ENCODE results near the gene ALPL.
"Not testable (repeated sequence)": the region's sequence is repeated elsewhere in the genome, so short reads cannot be mapped to it uniquely, and the experiment has no call there.

The ALPL gene

DNA sequence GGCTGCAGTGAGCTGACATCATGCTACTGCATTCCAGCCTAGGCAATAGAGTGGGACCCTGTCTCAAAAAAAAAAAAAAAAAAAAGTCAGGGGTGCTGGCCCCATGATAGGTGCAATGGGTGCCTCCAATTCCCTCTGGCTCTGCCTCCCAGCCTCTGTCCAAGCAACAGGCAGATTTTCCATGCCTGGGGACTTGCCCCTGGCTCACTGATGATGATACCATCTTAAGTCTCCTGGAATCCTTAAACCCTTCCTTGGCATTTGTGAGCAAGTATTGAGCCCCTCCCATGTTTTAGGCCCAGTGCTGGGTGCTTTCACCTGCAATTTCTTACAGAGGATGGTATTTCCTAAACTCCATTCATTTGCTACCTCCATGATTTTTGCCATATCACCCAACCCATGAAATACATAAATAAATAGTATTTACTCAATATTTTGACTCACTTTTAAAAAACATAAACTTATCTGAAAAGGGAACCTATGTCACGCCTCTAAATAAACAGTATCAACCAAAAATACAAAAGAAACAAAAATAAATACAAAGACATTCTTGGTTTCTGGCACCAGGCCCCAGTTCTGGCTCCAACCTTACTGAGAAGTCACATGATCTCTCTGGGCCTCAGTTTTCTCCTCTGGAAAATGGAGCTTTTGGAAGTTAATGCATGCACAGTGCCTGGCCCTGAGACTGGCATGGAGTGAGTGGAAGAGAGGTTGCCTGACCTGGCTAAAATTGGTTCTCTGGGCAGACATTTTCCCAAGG lies 1.5 kb upstream of the ALPL start:
- in situ Hi-C loops (cut with MboI; ENCODE audit: low sequenced_read_pairs), result no loop called here

- in situ Hi-C loops (cut with MboI; ENCODE audit: low sequenced_read_pairs), result no loop called here
Measured at GRCh38 chr1:21508580-21509350, 458 bp upstream of the ALPL start.

- in situ Hi-C loops (cut with MboI; ENCODE audit: low sequenced_read_pairs), result no loop called here
Measured at GRCh38 chr1:21510113-21510493, 880 bp downstream of the ALPL start.

DNA sequence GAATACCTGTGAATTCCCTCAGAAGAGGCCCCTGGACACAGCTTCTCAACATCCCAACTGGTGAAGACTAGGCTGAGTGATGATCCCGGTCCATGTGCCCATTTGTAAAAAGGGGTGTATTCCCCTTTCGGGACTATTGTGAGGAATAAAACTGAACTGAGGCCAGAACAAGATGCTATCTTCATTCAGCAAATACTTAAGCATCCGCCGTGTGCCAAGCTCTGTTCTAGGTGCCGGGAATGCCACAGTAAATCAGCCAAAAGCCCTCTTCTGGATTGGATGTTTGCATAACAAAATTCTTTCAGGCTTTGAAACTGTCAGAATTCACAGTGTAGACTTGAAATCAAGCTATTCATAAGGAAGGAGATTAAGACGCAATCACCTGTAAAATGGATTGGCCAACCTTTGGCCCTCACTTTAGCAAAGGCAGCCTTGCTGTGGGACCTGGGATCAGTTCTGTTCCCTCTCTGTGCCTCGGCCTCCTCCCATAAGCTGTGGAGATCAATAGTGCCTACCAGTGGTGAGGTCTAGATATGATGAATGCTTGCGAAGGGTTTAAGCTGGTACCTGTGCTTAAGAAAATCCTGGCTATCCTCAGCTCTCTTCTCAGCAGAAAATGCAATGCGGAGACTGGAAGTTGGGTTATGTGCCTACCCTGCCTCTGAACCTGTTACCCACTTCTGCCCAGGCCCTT lies 1.8 kb downstream of the ALPL start:
- in situ Hi-C loops (cut with MboI; ENCODE audit: low sequenced_read_pairs), result no loop called here

- in situ Hi-C loops (cut with MboI; ENCODE audit: low sequenced_read_pairs), result no loop called here
Measured at GRCh38 chr1:21511579-21512522, 2.6 kb downstream of the ALPL start.

GRCh38 chr1:21514245-21514644 lies 5.0 kb downstream of the ALPL start:
- in situ Hi-C loops (cut with MboI; ENCODE audit: low sequenced_read_pairs), result no loop called here

- in situ Hi-C loops (cut with MboI; ENCODE audit: low sequenced_read_pairs), result no loop called here
Measured at GRCh38 chr1:21517161-21517589, 8.0 kb downstream of the ALPL start.

DNA sequence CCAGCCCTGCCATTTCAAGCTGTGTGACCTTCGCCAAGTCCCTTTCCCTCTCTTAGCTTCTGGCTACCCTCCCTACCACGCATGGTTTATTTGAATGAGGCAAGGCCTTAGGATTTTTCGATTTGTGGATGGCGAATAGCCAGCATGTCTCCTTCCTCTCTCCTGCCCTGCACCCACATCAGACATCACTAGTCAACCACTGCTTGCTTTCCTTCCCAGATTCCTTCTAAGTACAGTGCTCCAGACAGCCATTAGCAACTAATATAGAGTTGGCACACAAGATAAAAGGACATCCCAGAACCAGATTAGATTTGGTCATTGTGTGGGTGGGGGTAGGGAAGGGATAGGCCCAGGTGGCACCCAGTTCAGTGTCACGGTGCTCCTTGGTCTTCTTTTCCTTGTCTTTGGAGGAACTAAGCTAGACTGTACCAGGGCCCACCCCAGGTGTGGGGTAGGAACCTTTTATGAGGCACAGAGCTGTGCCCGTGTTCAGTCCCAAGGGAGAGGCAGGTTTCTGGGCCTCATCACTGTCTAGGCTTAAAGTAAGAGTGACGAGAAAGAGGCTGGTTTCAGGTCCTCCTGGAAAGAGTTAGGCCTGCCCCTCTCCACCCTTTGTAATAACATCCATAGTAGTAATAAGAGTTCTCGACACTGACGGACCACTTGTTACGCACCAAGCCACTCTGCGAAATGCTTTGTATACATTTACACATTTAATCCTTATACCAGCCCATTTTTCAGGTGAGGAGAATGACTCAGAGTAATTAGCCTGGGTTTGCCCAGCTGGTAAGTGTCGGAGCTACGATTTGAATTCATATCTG lies 8.6 kb downstream of the ALPL start:
- in situ Hi-C loops (cut with MboI; ENCODE audit: low sequenced_read_pairs), result no loop called here

GRCh38 chr1:21518774-21519455 lies 9.7 kb downstream of the ALPL start:
- in situ Hi-C loops (cut with MboI; ENCODE audit: low sequenced_read_pairs), result no loop called here

GRCh38 chr1:21519486-21520070 lies 10.4 kb downstream of the ALPL start:
- in situ Hi-C loops (cut with MboI; ENCODE audit: low sequenced_read_pairs), result not testable (repeated sequence)

DNA sequence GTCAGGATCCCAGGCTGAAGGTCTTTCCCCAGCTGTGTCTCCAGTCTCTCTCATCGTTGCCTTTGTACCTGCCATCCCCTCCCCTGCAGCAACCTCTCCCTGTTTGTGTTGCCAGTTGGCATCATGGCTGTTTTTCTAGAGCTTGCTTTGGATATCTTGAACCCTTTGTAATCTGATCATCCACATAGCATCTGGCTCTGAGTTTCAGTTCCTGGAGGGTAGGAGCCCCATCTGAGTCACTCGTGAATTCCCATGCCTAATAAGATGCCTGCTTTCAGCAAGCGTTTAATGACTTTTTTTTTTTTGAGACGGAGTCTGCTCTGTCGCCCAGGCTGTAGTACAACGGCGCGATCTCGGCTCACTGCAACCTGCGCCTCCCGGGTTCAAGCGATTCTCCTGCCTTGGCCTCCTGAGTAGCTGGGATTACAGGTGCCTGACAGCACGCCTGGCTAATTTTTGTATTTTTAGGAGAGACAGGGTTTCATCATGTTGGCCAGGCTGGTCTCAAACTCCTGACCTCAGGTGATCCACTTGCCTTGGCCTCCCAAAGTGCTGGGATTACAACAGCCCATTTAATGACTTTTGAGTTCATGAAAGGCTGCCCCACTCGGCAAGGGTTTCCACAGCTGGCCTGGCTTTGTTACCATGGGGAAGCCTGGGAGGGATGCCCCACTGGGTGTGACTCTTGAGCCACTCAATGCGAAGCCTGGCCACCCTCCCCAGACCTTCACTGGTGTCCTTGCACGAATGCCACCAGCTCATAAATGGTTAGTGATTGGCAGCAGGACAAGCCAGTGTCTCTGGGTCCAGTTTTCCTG lies 11.9 kb downstream of the ALPL start:
- in situ Hi-C loops (cut with MboI; ENCODE audit: low sequenced_read_pairs), result no loop called here

- in situ Hi-C loops (cut with MboI; ENCODE audit: low sequenced_read_pairs), result no loop called here
Measured at GRCh38 chr1:21521717-21522060, 12.5 kb downstream of the ALPL start.

GRCh38 chr1:21522525-21523038 lies 13.4 kb downstream of the ALPL start:
- in situ Hi-C loops (cut with MboI; ENCODE audit: low sequenced_read_pairs), result no loop called here

- in situ Hi-C loops (cut with MboI; ENCODE audit: low sequenced_read_pairs), result no loop called here
Measured at GRCh38 chr1:21523297-21523813, 14.1 kb downstream of the ALPL start.

DNA sequence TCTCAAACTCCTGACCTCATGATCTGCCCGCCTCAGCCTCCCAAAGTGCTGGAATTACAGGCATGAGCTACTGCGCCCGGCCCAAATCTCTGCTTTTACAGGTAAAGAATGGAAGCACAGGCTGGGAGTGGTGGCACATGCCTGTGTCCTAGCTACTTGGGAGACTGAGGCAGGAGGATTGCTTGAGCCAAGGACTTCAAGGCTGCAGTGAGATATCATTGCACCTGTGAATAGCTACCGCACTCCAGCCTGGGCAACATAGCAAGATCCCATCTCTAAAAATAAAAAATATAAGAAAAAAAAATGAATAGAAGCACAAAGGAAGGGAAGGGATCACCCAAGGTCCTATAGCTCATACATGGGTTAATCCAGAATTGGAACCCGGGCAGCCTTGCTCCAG lies 15.0 kb downstream of the ALPL start:
- in situ Hi-C loops (cut with MboI; ENCODE audit: low sequenced_read_pairs), result no loop called here

DNA sequence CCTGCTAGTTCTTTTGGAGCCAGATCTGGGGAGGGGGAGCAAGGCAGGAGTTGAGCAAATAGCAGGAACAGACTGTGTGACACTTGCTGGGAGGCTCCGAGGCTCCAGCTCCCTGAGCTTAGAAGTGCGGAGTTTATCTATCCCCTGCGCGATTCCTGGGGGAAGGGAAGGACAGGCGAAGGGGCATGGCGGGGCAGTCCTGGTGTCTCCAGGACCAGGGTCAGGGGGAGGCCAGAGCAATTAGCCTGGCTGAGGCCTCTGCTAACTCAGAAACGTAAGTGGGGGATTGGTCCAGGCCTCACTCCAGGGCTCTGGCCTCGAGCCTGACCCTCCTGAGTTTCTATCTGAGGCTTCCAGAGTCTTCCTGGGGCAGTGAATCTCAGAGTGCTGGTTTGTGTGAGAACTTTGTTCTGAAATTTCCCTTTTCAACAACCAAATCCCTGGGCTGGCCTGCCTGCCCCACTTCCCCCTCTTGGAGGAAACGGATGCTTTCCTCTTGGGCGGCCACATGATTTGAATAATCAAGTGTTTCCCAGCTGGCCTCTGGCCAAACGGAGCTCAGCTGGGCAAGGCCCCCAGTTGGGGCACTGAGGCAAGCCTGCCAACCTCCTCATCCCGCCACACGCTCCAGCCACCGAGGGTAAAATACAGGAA lies 15.6 kb downstream of the ALPL start:
- in situ Hi-C loops (cut with MboI; ENCODE audit: low sequenced_read_pairs), result no loop called here

DNA sequence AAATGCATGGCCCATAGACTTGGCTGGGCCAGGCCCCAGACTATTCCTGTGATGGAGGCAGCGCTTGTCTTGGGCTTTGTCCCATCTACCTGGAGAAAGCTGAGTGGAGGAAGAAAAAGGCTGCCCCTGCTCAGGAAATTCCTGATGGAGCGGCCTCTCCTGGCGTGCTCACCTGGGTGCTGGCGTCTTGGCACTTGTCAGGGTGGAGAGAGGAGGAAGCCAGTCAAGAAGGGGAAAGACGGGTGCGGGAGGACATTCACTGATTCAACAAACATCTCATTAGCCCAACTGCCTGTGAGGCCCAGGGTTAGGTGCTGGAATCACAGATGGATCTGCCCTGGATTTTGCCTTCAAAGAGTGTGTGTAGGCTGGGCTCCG lies 16.1 kb downstream of the ALPL start:
- in situ Hi-C loops (cut with MboI; ENCODE audit: low sequenced_read_pairs), result no loop called here
